K562 (cell line): Measurements from ENCODE around the gene GPR35. TPM values are rescaled to one million over a fixed set of nuclear protein-coding genes. Genes with fewer than 3 reads are reported as not detected.

Source experiments
- ARNT ChIP-seq, 2 experiments: fragments of 450-650 bp; IDR thresholded peaks; 2 replicates each; pipeline ENCODE4 v1.6.1; 2016; ENCODE audit warnings: mild to moderate bottlenecking in 1 of 2
- POLR2G ChIP-seq: fragments of 200-400 bp; formaldehyde crosslinking; IDR thresholded peaks from 2 replicates; pipeline ENCODE4 v1.6.1; 2017; ENCODE audit warnings: low read depth, mild to moderate bottlenecking, antibody characterized with exemption, low read length, moderate library complexity
- SAP30 ChIP-seq: fragments of 200-600 bp; sonication (generic); IDR thresholded peaks from 2 replicates; pipeline ENCODE4 v1.6.1; 2012; ENCODE audit warnings: borderline replicate concordance, low read depth, mild to moderate bottlenecking, moderate library complexity, low read length, control low read depth, inconsistent platforms; ENCODE audit not compliant: insufficient read depth, poor library complexity, severe bottlenecking
- ZNF133 ChIP-seq: fragments of 250-450 bp; sonication (Bioruptor Pico); IDR thresholded peaks from 2 replicates; pipeline ENCODE4 v1.4.0; 2020; ENCODE audit warnings: mild to moderate bottlenecking
- ZNF175 ChIP-seq: fragments of 200-800 bp; sonication (Bioruptor generic); IDR thresholded peaks from 2 replicates; pipeline ENCODE4 v1.6.1; 2016; ENCODE audit warnings: low read depth, mild to moderate bottlenecking, missing genetic modification characterization, missing compliant biosample characterization
- polyA plus RNA-seq, 8 experiments: library from polyadenylated mRNA; depleted of rRNA in 4 of 8; stranded (reverse) in 5 of 8; unstranded in 3 of 8; fragments of >200 nt; fragmentation: Nextera tagmentation in 2 of 8; fragmentation: Illumina TruSeq in 1 of 8; extraction: Ambion mirVana in 2 of 8; extraction: Trizol in 1 of 8; gene quantifications; 2 replicates each; pipeline versions ENCODE4 v1.2.1 to v1.2.3, GENCODE V29; 2011 to 2014; ENCODE audit warnings: inconsistent platforms in 1 of 8, missing spikeins in 1 of 8
- total RNA-seq, 7 experiments: library from RNA; depleted of rRNA in 6 of 7; stranded (reverse); fragments of >200 nt in 6 of 7; fragmentation: Illumina TruSeq in 2 of 7; extraction: Trizol in 2 of 7; gene quantifications; 2 replicates each; pipeline versions ENCODE4 v1.2.1 to v1.2.3, GENCODE V29; 2011 to 2021; ENCODE audit warnings: low replicate concordance in 1 of 7
- TF ChIP-seq, protein P1 (sequence below): sonication (generic); formaldehyde crosslinking; IDR thresholded peaks from 2 replicates; pipeline ENCODE4 v1.8.1; 2023; ENCODE audit warnings: mild to moderate bottlenecking, missing genetic modification reagents
- TF ChIP-seq, protein P2 (sequence below): fragments of 150-350 bp; conservative IDR thresholded peaks from 2 replicates; pipeline ENCODE4 v1.6.1; 2014; ENCODE audit warnings: low read length
- TF ChIP-seq, protein P3 (sequence below): sonication (generic); formaldehyde crosslinking; IDR thresholded peaks from 2 replicates; pipeline ENCODE4 v1.8.0; 2022; ENCODE audit warnings: mild to moderate bottlenecking, low read depth, missing genetic modification reagents
- TF ChIP-seq, protein P4 (sequence below): fragments of 250-450 bp; sonication (Bioruptor Pico); IDR thresholded peaks from 2 replicates; pipeline ENCODE4 v1.4.0; 2020; ENCODE audit warnings: mild to moderate bottlenecking, moderate library complexity, borderline replicate concordance
- TF ChIP-seq, protein P5 (sequence below): fragments of 450-650 bp; IDR thresholded peaks from 2 replicates; pipeline ENCODE4 v1.6.1; 2018; ENCODE audit not compliant: partially characterized antibody
- TF ChIP-seq, protein P6 (sequence below): fragments of 450-650 bp; formaldehyde crosslinking; IDR thresholded peaks from 2 replicates; pipeline ENCODE4 v1.4.0; 2022; ENCODE audit warnings: missing genetic modification characterization

The GPR35 gene
- total and polyA plus RNA-seq, 9 of the 15 experiments (the other 6 are each of a cell fraction or from before 2014, with no cell fraction given) = 0.04 to 0.50 (median 0.29) TPM; not detected in 3

DNA sequence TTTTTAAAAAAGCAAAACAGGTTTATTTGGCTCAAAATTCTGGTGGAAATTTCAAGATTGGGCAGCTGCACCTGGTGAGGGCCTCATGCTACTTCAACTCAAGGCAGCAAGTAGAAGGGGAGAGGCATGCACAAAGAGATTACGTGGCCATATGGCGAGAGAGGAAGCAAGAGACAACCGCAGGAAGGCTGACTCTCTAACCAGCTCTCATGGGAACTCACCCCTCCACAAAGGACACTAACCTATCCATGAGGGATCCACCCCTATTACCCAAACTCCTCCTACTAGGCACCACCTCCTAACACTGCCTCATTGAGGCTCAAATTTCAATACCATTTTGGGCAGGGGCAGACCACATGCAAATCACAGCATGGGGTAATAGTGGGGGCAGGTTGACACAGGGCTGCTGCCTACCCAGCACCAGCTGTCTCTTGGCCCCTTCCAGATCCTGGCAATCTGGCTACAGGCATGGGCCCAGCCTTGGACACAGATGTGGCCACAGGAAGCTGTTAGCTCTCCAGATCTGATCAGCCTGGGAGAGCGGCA is 40.7 kb upstream of the GPR35 start (continued):
- TF ChIP-seq, protein P1, sequence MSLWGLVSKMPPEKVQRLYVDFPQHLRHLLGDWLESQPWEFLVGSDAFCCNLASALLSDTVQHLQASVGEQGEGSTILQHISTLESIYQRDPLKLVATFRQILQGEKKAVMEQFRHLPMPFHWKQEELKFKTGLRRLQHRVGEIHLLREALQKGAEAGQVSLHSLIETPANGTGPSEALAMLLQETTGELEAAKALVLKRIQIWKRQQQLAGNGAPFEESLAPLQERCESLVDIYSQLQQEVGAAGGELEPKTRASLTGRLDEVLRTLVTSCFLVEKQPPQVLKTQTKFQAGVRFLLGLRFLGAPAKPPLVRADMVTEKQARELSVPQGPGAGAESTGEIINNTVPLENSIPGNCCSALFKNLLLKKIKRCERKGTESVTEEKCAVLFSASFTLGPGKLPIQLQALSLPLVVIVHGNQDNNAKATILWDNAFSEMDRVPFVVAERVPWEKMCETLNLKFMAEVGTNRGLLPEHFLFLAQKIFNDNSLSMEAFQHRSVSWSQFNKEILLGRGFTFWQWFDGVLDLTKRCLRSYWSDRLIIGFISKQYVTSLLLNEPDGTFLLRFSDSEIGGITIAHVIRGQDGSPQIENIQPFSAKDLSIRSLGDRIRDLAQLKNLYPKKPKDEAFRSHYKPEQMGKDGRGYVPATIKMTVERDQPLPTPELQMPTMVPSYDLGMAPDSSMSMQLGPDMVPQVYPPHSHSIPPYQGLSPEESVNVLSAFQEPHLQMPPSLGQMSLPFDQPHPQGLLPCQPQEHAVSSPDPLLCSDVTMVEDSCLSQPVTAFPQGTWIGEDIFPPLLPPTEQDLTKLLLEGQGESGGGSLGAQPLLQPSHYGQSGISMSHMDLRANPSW = no peak
- TF ChIP-seq ZNF133 (CRISPR knock-in tag) (no peak), POLR2G (no peak), SAP30 (no peak), ZNF175 (no peak), ARNT (IDR thresholded peaks at IDR 0.05) (no peak)
- TF ChIP-seq, protein P2, sequence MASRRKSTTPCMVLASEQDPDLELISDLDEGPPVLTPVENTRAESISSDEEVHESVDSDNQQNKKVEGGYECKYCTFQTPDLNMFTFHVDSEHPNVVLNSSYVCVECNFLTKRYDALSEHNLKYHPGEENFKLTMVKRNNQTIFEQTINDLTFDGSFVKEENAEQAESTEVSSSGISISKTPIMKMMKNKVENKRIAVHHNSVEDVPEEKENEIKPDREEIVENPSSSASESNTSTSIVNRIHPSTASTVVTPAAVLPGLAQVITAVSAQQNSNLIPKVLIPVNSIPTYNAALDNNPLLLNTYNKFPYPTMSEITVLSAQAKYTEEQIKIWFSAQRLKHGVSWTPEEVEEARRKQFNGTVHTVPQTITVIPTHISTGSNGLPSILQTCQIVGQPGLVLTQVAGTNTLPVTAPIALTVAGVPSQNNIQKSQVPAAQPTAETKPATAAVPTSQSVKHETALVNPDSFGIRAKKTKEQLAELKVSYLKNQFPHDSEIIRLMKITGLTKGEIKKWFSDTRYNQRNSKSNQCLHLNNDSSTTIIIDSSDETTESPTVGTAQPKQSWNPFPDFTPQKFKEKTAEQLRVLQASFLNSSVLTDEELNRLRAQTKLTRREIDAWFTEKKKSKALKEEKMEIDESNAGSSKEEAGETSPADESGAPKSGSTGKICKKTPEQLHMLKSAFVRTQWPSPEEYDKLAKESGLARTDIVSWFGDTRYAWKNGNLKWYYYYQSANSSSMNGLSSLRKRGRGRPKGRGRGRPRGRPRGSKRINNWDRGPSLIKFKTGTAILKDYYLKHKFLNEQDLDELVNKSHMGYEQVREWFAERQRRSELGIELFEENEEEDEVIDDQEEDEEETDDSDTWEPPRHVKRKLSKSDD = no peak
- TF ChIP-seq, protein P3, sequence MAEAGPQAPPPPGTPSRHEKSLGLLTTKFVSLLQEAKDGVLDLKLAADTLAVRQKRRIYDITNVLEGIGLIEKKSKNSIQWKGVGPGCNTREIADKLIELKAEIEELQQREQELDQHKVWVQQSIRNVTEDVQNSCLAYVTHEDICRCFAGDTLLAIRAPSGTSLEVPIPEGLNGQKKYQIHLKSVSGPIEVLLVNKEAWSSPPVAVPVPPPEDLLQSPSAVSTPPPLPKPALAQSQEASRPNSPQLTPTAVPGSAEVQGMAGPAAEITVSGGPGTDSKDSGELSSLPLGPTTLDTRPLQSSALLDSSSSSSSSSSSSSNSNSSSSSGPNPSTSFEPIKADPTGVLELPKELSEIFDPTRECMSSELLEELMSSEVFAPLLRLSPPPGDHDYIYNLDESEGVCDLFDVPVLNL (CRISPR knock-in tag) = no peak
- TF ChIP-seq, protein P4, sequence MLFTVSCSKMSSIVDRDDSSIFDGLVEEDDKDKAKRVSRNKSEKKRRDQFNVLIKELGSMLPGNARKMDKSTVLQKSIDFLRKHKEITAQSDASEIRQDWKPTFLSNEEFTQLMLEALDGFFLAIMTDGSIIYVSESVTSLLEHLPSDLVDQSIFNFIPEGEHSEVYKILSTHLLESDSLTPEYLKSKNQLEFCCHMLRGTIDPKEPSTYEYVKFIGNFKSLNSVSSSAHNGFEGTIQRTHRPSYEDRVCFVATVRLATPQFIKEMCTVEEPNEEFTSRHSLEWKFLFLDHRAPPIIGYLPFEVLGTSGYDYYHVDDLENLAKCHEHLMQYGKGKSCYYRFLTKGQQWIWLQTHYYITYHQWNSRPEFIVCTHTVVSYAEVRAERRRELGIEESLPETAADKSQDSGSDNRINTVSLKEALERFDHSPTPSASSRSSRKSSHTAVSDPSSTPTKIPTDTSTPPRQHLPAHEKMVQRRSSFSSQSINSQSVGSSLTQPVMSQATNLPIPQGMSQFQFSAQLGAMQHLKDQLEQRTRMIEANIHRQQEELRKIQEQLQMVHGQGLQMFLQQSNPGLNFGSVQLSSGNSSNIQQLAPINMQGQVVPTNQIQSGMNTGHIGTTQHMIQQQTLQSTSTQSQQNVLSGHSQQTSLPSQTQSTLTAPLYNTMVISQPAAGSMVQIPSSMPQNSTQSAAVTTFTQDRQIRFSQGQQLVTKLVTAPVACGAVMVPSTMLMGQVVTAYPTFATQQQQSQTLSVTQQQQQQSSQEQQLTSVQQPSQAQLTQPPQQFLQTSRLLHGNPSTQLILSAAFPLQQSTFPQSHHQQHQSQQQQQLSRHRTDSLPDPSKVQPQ (CRISPR knock-in tag) = no peak
- TF ChIP-seq, protein P5, sequence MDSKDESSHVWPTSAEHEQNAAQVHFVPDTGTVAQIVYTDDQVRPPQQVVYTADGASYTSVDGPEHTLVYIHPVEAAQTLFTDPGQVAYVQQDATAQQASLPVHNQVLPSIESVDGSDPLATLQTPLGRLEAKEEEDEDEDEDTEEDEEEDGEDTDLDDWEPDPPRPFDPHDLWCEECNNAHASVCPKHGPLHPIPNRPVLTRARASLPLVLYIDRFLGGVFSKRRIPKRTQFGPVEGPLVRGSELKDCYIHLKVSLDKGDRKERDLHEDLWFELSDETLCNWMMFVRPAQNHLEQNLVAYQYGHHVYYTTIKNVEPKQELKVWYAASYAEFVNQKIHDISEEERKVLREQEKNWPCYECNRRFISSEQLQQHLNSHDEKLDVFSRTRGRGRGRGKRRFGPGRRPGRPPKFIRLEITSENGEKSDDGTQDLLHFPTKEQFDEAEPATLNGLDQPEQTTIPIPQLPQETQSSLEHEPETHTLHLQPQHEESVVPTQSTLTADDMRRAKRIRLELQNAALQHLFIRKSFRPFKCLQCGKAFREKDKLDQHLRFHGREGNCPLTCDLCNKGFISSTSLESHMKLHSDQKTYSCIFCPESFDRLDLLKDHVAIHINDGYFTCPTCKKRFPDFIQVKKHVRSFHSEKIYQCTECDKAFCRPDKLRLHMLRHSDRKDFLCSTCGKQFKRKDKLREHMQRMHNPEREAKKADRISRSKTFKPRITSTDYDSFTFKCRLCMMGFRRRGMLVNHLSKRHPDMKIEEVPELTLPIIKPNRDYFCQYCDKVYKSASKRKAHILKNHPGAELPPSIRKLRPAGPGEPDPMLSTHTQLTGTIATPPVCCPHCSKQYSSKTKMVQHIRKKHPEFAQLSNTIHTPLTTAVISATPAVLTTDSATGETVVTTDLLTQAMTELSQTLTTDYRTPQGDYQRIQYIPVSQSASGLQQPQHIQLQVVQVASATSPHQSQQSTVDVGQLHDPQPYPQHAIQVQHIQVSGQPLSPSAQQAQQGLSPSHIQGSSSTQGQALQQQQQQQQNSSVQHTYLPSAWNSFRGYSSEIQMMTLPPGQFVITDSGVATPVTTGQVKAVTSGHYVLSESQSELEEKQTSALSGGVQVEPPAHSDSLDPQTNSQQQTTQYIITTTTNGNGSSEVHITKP = peak; percentile 67
- TF ChIP-seq, protein P6, sequence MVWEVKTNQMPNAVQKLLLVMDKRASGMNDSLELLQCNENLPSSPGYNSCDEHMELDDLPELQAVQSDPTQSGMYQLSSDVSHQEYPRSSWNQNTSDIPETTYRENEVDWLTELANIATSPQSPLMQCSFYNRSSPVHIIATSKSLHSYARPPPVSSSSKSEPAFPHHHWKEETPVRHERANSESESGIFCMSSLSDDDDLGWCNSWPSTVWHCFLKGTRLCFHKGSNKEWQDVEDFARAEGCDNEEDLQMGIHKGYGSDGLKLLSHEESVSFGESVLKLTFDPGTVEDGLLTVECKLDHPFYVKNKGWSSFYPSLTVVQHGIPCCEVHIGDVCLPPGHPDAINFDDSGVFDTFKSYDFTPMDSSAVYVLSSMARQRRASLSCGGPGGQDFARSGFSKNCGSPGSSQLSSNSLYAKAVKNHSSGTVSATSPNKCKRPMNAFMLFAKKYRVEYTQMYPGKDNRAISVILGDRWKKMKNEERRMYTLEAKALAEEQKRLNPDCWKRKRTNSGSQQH = no peak
